ENCODE measurements around the gene CHAF1B.

Gene CHAF1B

DNA sequence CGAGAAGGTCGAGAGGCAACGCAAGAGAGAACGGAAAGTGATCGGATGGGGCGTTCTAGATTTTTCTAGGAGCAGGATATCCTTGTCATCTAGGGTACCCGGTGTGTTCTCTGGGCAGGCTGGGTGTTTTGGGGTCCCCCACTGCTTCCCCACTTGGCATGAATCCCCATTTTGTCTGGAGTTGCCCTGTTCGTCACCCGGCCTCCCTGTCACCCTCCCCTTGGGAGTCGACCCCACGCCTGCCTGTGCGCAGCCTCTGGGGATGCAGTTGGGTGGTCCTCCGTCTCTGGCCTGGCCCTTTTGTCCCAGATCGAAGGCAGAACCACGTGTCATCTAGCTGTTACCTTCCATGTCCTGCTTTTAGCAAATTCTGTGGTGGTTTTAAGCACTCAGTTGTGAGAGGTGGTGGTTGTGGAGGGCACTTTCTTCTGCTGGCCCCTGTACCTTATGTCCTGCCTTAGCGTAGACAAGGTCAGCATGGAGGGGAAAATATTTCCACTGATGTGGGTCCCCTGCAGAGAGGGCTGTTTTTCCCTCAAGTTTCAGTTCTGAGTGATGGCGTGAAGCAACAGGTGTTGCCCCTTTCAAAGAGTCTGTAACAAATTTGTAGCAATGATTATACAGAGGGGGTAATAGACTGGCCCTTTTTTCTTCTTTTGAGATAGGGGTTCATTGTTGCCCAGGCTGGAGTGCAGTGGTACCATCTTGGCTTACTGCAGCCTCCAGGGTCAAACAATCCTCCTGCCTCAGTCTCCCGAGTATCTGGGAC lies 35.6 kb downstream of the CHAF1B start:
- Histone ChIP-seq H3K27me3 (ENCODE audit: insufficient read depth, low read length) (no peaks in the 10 kb centered on the region), H4K20me1 (ENCODE audit: insufficient read depth, low read length) (no peaks in the 10 kb centered on the region), H3K9ac (ENCODE audit: low read length) (no peak overlapping the region), H3K9me2 (ENCODE audit: low read depth, low read length) (no peaks in the 10 kb centered on the region), H3K4me2 (ENCODE audit: low read length) (no peak overlapping the region), H3K27ac (ENCODE audit: low read depth, low read length, poor library complexity, severe bottlenecking) (no peak overlapping the region), H2AFZ (ENCODE audit: low read length) (no peak overlapping the region), H3K4me3 (ENCODE audit: low read depth, low read length, poor library complexity, severe bottlenecking) (no peak overlapping the region), H3K4me1 (ENCODE audit: insufficient read depth, low read length, severe bottlenecking) (no peaks in the 10 kb centered on the region), H3F3A (ENCODE audit: insufficient read depth, low read length) (no peaks in the 10 kb centered on the region), H3K36me3 (ENCODE audit: insufficient read depth, low read length) (peaks cover 16% of the 10 kb centered on the region), H3K9me3 (ENCODE audit: low read length) (no peaks in the 10 kb centered on the region), H3K79me2 (ENCODE audit: insufficient read depth, low read length) (no peaks in the 10 kb centered on the region)
- TF ChIP-seq EZH2 (IDR thresholded peaks at IDR 0.05; ENCODE audit: borderline replicate concordance, low read length) = no peak
- TF ChIP-seq, protein P1, sequence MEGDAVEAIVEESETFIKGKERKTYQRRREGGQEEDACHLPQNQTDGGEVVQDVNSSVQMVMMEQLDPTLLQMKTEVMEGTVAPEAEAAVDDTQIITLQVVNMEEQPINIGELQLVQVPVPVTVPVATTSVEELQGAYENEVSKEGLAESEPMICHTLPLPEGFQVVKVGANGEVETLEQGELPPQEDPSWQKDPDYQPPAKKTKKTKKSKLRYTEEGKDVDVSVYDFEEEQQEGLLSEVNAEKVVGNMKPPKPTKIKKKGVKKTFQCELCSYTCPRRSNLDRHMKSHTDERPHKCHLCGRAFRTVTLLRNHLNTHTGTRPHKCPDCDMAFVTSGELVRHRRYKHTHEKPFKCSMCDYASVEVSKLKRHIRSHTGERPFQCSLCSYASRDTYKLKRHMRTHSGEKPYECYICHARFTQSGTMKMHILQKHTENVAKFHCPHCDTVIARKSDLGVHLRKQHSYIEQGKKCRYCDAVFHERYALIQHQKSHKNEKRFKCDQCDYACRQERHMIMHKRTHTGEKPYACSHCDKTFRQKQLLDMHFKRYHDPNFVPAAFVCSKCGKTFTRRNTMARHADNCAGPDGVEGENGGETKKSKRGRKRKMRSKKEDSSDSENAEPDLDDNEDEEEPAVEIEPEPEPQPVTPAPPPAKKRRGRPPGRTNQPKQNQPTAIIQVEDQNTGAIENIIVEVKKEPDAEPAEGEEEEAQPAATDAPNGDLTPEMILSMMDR (IDR thresholded peaks at IDR 0.05; ENCODE audit: low read length) = no peak

DNA sequence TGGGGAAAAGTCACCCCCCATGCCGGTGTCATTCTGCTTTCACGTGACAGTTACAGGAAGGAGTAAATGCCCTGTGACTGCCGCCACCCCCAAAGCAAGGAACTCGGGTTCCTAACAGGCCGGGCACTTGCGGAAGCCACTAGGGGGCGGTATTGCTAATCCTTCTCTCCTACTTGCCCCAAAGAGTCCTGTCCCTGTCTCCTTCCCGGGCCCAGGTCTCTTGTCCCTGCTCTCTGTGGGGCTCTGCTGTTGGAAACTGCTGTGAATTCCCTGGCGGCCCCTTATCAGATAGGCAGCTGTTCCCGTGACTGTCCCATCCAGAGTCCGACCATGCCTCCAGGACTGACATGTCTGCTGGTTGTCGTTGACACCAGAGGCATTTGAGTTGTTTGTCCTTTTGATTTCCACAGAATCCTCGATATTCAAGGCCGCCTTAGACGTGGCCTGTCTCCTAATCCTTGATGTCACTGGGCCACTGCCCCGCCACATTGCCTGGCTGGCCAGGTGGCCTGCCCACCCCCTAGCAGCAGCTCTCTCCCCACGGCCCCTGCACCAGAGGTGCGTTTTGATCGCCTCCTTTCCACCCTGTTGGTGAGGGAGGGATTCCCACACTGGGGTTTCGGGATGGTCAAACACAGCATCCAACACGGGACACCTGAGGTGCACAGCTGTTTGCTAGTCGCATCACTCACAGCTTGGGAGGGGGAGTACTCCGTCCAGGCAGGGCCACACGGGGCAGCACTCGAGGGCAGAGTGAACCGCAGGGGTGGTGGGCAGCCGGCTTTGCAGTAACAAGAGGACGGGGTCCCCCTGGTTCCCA lies 37.3 kb downstream of the CHAF1B start:
- H3F3A ChIP-seq (ENCODE audit: insufficient read depth, low read length) = no peaks in the 10 kb centered on the region
- TF ChIP-seq, protein P1 (IDR thresholded peaks at IDR 0.05; ENCODE audit: low read length) = peak; percentile 75
- TF ChIP-seq EZH2 (IDR thresholded peaks at IDR 0.05; ENCODE audit: borderline replicate concordance, low read length) = no peak
- no peak overlapping the region for H3K4me3 ChIP-seq (ENCODE audit: low read depth, low read length, poor library complexity, severe bottlenecking)
- no peaks in the 10 kb centered on the region for H3K27me3 ChIP-seq (ENCODE audit: insufficient read depth, low read length)
- H3K9me2 ChIP-seq (ENCODE audit: low read depth, low read length) = no peaks in the 10 kb centered on the region
- H2AFZ ChIP-seq (ENCODE audit: low read length) = no peak overlapping the region
- no peak overlapping the region for H3K27ac ChIP-seq (ENCODE audit: low read depth, low read length, poor library complexity, severe bottlenecking)
- H3K79me2 ChIP-seq (ENCODE audit: insufficient read depth, low read length) = no peaks in the 10 kb centered on the region
- no peak overlapping the region for H3K4me2 ChIP-seq (ENCODE audit: low read length)
- H3K9me3 ChIP-seq (ENCODE audit: low read length) = no peaks in the 10 kb centered on the region
- no peaks in the 10 kb centered on the region for H3K4me1 ChIP-seq (ENCODE audit: insufficient read depth, low read length, severe bottlenecking)
- H4K20me1 ChIP-seq (ENCODE audit: insufficient read depth, low read length) = no peaks in the 10 kb centered on the region
- H3K36me3 ChIP-seq (ENCODE audit: insufficient read depth, low read length) = peaks cover 4% of the 10 kb centered on the region
- H3K9ac ChIP-seq (ENCODE audit: low read length) = no peak overlapping the region

DNA sequence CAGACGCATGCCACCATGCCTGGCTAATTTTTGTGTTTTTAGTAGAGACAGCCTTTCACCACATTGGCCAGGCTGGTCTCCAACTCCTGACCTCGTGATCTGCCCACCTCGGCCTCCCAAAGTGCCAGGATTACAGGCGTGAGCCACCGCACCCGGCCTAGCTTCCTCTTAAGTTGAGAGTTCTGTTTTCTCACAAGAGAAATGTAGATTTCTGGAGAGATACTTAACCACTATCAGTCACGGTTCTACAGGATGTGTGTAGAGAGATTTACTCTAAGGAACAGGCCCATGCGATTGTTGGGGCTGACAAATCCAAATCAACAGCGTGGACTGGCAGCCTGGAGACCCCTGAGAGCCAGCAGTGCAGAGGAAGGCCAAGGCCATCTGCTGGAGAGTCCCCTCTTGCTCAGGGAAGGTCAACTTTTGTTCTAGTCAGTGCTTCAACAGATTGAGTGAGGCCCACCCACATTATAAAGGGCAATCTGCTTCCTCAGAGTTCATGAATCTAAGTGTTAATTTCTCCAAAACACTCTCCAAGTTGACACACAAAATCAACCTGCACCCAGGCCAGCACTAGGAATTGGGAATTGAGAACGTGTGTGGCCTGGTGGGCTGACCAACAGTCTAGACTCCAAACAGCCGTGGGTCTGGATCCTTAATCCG lies 38.7 kb downstream of the CHAF1B start:
- Histone ChIP-seq H3K79me2 (ENCODE audit: insufficient read depth, low read length) (no peaks in the 10 kb centered on the region), H3K27me3 (ENCODE audit: insufficient read depth, low read length) (no peaks in the 10 kb centered on the region), H3K36me3 (ENCODE audit: insufficient read depth, low read length) (no peaks in the 10 kb centered on the region; the same call in 1 of the 2 replicates), H3K27ac (ENCODE audit: low read depth, low read length, poor library complexity, severe bottlenecking) (no peak overlapping the region), H2AFZ (ENCODE audit: low read length) (no peak overlapping the region), H4K20me1 (ENCODE audit: insufficient read depth, low read length) (no peaks in the 10 kb centered on the region), H3K9me2 (ENCODE audit: low read depth, low read length) (no peaks in the 10 kb centered on the region), H3K4me1 (ENCODE audit: insufficient read depth, low read length, severe bottlenecking) (no peaks in the 10 kb centered on the region), H3K4me2 (ENCODE audit: low read length) (no peak overlapping the region), H3K9me3 (ENCODE audit: low read length) (no peaks in the 10 kb centered on the region), H3F3A (ENCODE audit: insufficient read depth, low read length) (no peaks in the 10 kb centered on the region), H3K4me3 (ENCODE audit: low read depth, low read length, poor library complexity, severe bottlenecking) (no peak overlapping the region), H3K9ac (ENCODE audit: low read length) (no peak overlapping the region)
- no peak for TF ChIP-seq EZH2 (IDR thresholded peaks at IDR 0.05; ENCODE audit: borderline replicate concordance, low read length)
- TF ChIP-seq, protein P1 (IDR thresholded peaks at IDR 0.05; ENCODE audit: low read length) = no peak
